Measurements from ENCODE around the gene CENPA.
A peak's percentile ranks its signal among the peaks of the same experiment; 100 is the strongest.
"Not testable (repeated sequence)": the region's sequence is repeated elsewhere in the genome, so short reads cannot be mapped to it uniquely, and the experiment has no call there.

CENPA gene

DNA sequence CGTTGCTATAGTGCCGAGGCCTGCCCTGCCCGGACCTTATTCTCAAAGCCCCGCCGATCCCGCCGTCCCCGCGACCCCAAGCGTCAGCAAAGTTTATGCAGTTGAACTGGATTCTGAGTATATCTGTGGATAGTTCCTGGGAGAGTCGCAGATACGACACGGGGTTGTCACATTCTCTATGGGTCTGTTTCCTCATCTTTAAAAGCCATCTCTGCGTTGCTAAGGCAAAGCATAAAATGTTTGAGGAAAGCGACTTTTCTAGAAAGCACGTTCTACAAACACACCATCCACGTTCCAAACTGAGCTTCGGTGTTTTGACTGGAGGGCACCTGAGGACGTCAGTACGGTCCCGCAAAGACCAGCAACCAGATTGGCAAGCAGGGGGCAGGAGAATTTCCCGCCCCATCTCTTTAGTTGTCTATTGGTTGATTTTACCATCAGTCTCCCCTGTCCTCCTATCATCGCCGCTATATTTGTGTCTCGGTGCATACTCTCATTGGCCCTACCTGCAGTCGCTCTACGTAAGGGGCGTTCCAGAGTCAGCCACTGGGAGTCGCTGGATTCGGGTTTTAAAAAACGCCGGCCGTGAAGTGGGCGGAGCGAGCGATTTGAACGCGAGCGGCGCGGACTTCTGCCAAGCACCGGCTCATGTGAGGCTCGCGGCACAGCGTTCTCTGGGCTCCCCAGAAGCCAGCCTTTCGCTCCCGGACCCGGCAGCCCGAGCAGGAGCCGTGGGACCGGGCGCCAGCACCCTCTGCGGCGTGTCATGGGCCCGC lies at the start of gene CENPA:
CENPA (plus strand) TSS at position 626 of the 776 bp plus-strand sequence; CDS start at position 767, 141 bp downstream.
- in situ Hi-C loops (cut with MboI; ENCODE audit: low pct_unique_long_range_greater_than_20kb, low sequenced_read_pairs), result no loop called here
- peak; percentile 100 for DNase-seq

DNA sequence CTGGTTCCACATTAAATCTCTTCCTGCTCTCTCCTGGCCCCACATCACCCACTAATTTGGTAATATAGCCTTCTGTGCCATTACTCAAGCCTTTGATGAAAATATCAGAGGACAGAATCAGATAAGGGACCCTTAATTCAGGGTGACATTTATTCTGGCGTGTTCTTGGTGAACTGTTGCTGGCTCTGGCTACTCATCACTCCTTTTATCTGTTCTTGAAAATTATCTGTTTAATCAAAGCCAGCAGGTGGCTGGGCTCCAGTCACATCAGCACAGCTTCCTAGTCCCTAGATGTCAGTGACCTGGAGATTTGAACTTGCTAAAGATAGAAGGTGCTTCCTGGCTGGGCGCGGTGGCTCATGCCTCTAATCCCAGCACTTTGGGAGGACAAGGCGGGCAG lies 48.6 kb upstream of the CENPA start:
- no peak for DNase-seq
- in situ Hi-C loops (cut with MboI; ENCODE audit: low pct_unique_long_range_greater_than_20kb, low sequenced_read_pairs), result no loop called here

DNA sequence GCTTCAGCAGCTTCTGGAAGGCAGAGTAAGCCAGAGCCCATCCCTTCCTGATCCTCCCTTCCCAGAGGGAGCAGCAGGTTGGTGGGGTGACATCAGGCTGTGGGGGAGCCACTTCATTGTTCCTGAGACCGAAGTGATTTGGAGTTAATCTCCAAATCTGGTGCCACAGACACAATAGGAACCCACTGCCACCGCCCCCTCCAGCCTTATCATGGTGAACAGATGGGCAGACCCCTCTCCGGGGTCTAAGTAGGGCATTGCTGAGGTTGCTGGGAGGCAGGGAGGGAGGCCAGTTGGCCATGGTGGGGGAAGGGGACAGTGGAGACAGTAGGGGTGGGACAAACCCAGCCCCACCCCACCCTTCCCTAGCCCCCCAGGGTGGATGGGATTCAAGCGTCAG lies 47.4 kb upstream of the CENPA start:
- no peak for DNase-seq
- in situ Hi-C loops (cut with MboI; ENCODE audit: low pct_unique_long_range_greater_than_20kb, low sequenced_read_pairs), result no loop called here

DNA sequence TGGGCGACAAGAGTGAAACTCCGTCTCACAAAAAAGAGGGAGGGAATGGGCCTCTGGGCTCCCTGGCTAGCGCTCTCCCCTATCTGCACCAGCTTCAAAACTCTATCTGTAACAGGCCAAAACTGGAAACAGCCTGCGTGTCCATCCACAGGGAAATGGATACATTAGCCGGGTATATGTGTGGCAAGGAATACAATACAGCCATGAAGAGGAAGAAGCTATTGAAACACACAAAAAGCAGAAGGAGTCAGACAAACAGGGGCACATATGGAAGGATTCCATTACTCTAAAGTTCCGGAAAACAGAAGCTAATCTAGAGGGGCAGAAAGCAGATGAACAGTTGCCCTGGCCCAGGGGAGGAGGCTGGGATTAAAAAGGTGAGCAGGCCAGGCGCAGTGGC lies 46.3 kb upstream of the CENPA start:
- no peak for DNase-seq
- in situ Hi-C loops (cut with MboI; ENCODE audit: low pct_unique_long_range_greater_than_20kb, low sequenced_read_pairs), result no loop called here

DNA sequence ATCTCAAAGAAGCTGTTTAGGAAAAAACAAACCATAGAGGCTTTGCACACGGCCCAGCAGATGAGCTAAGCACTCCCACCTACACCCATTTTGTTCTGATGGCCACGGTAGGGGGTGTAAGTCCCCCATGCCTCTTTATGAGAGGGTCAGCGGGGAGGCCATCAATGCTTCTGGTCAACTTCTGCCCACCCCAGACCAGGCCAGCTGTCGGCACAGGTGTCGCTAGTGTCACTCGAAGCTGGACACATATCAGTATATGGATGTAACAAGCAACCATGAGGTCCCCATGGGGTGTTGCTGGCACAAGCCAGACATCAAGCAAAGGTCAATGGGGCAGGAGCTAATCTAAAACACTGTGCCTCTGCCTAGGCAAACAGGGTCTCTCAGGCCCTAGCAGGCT lies 45.5 kb upstream of the CENPA start:
- in situ Hi-C loops (cut with MboI; ENCODE audit: low pct_unique_long_range_greater_than_20kb, low sequenced_read_pairs), result no loop called here
- DNase-seq, result no peak

DNA sequence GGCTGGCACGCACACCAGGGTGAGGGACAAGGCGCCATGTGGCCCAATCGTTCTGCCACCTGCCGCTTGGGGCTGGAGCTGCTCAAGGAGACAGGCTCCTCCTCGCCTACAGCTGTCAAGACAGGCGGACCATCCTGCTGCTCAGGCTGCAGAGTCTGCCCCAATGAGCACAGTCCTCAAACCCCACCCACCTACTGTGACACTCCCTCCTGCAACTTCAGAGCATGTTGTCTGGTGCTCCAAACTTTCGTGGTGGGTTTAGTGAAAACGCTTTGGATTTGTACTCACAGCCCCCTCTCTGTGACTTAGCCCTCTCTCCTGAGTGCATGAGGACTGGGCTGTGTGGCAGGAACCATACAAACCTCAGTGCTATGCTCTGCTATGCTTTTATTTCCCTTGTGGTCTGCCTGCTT lies 45.0 kb upstream of the CENPA start:
- DNase-seq, result peak; percentile 60
- in situ Hi-C loops (cut with MboI; ENCODE audit: low pct_unique_long_range_greater_than_20kb, low sequenced_read_pairs), result no loop called here

DNA sequence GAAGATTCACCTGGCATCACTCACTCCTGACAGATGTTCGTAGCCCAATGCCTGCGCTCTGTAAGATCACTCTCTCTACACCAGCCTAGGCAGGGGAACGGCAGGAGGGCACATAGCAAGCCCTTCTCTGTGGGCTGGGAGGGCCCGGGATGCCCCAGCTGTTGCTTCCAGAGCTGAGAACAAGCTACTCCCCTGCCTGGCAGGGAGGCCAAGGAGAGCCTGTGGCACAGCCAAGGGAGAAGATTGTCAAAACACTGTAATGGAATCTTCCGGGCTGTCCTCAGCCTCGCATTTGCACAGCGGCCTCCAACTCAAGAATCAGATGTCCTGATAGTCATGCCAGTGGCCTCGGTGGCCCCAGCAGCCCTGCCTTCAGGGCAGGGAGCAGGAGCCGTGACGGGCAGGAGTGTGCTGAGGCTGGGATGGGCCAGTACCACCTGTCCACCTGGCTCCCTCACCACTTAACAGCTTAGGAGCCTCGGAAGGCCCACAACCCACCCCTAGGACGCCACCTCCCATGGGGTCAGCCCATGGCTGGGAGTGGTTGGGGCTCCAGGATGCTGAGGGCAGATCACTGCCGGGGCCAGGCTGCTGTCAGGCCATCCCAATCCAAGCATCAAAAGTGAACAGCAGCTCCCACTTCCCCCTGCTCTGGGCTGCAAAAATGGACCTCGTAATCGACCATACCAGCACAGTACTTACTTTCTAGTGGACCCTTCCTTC lies 43.6 kb upstream of the CENPA start:
- in situ Hi-C loops (cut with MboI; ENCODE audit: low pct_unique_long_range_greater_than_20kb, low sequenced_read_pairs), result no loop called here
- DNase-seq, result no peak

DNA sequence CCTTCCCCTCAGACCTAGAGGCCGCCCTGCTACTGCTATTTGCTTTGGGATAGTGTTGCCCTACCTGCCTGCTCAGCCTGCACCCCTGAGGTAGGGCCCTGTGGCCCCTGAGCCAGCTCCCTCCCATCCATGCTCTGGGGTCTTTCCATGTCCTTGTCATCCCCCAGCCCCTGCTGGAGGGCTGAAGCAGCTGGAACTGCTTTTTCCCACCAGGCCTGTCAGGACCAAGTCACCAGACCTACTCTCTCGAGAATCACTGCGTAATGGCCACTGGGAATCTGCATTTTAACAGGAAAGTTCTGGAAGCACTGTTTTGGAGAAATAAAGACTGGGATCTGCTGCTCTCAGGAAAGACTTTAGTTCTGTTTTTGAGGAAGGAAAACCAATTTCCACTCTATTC lies 42.0 kb upstream of the CENPA start:
- in situ Hi-C loops (cut with MboI; ENCODE audit: low pct_unique_long_range_greater_than_20kb, low sequenced_read_pairs), result no loop called here
- DNase-seq, result no peak

DNA sequence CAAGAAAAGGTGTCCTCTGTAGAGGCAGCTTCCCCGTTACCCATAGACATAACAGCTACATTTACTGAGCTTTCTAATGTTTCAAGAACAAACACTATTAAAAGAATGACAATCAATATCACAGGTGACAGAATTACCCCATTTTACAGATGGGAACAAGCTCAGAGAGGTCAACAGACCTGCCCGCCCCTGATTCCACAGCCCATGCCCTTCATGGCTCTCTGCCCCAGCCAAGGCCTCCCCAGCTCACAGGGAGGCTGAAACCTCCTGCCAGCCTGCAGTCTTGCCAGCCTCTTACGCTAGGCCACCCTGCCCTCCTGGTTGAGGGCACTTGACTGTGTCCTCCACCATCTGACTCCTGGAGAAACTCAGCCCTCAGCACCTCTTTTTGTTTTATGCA lies 40.9 kb upstream of the CENPA start:
- in situ Hi-C loops (cut with MboI; ENCODE audit: low pct_unique_long_range_greater_than_20kb, low sequenced_read_pairs), result no loop called here
- DNase-seq, result no peak

DNA sequence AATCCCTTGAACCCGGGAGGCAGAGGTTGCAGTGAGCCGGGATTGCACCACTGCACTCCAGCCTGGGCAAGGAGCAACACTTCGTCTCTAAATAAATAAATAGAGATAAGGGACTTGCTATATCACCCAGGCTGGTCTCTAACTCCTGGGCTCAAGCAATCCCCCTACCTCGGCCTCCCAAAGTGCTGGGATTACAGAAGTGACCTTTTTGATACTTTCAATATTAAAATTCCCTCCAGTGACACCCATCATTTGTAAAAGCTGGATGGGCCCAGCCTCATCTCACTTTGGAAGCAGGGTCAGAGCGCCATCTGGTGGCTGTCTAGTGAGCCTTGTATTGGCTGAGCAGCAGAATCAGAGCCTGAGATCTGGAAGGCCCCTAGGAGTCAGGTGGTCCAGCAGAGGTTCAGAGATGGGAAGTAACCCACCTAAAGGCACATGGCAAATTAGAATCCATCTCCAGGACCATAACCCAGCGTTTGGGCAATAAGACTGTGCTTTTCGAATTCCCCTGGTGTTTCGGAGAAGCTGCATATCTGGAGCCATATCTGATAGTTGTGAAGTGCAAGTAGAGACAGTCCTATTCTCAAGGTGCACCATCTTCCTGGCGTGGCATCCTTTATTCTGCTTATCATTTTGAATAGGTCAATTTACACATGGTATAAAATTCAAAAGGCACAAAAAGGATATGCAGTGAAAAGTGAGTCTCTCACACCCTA lies 40.1 kb upstream of the CENPA start:
- peak; percentile 80 for DNase-seq
- in situ Hi-C loops (cut with MboI; ENCODE audit: low pct_unique_long_range_greater_than_20kb, low sequenced_read_pairs), result no loop called here

DNA sequence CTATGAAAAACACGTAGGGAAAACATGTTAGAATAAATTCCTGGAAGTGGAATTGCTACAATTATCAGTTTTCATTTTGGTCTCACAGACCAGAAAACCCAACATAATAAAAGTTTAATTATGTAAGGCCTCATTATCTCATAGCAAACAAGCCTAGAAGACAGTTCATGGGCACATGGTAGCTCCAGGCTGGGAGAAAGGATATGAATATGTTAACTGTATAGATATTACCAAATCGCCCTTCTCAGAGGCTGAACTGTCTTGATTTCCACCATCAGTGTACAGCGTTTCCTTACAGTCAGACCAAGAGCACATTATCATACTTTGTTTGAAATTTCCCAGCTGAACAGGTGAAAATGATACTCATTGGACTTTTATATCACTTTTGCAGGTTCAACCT lies 38.9 kb upstream of the CENPA start:
- no peak for DNase-seq
- in situ Hi-C loops (cut with MboI; ENCODE audit: low pct_unique_long_range_greater_than_20kb, low sequenced_read_pairs), result no loop called here

DNA sequence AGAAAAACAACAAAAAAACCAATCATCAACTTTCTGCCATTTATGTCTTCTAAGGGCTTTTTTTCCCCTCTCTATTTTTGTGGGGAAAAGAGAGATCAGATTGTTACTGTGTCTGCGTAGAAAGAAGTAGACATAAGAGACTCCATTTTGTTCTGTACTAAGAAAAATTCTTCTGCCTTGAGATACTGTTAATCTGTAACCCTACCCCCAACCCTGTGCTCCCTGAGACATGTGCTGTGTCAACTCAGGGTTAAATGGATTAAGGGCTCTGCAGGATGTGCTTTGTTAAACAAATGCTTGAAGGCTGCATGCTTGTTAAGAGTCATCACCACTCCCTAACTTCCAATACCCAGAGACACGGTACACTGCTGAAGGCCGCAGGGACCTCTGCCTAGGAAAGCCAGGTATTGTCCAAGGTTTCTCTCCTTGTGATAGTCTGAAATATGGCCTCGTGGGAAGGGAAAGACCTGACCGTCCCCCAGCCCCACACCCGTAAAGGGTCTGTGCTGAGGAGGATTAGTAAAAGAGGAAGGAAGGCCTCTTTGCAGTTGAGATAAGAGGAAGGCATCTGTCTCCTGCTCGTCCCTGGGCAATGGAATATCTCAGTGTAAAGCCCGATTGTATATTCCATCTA lies 36.0 kb upstream of the CENPA start:
- in situ Hi-C loops (cut with MboI; ENCODE audit: low pct_unique_long_range_greater_than_20kb, low sequenced_read_pairs), result not testable (repeated sequence)
- DNase-seq, result peak; percentile 73

DNA sequence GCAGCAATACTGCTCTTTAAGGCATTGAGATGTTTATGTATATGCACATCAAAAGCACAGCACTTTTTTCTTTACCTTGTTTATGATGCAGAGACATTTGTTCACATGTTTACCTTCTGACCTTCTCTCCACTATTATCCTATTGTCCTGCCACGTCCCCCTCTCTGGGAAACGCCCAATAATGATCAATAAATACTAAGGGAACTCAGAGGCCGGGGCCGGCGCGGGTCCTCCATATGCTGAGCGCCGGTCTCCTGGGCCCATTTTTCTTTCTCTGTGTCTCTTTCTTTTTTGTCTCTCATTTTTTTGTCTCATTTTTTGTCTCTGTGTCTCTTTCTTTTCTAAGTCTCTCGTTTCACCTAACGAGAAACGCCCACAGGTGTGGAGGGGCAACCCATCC lies 35.4 kb upstream of the CENPA start:
- DNase-seq; in situ Hi-C loops (cut with MboI; ENCODE audit: low pct_unique_long_range_greater_than_20kb, low sequenced_read_pairs): not testable (repeated sequence)

DNA sequence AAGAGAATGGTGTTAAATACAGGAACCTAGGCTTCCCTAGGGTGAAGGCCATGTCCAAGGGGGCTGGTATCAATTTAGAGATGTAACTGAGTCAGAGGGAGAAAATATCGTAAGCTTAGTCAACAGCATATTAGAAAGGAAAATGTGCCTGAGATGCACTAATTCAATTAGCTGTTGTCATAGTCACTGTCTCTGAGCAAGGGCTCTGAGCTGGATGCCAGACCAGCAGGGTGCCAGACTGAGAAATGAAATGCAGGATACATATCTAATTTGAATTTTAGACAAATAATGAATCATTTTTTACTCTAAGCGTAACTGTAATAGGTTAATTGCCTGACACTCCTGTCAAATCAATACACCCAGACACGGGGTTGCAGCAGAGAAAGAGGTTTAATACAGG lies 33.2 kb upstream of the CENPA start:
- no peak for DNase-seq
- in situ Hi-C loops (cut with MboI; ENCODE audit: low pct_unique_long_range_greater_than_20kb, low sequenced_read_pairs), result no loop called here

DNA sequence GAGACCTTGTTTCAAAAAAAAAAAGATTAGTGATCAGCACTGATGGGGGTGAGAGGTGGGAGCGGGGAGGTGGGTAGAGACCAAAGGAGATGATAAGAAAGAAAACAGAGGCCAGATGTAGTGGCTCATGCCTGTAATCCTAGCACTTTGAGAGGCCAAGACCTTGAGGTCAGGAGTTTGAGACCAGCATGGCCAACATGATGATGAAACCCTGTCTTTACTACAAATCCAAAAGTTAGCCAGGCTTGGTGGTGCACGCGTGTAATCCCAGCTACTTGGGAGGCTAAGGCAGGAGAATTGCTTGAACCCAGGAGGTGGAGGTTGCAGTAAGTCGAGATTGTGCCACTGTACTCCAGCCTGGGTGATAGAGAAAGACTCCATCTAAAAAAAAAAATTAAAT lies 31.3 kb upstream of the CENPA start:
- in situ Hi-C loops (cut with MboI; ENCODE audit: low pct_unique_long_range_greater_than_20kb, low sequenced_read_pairs), result no loop called here
- no peak for DNase-seq

DNA sequence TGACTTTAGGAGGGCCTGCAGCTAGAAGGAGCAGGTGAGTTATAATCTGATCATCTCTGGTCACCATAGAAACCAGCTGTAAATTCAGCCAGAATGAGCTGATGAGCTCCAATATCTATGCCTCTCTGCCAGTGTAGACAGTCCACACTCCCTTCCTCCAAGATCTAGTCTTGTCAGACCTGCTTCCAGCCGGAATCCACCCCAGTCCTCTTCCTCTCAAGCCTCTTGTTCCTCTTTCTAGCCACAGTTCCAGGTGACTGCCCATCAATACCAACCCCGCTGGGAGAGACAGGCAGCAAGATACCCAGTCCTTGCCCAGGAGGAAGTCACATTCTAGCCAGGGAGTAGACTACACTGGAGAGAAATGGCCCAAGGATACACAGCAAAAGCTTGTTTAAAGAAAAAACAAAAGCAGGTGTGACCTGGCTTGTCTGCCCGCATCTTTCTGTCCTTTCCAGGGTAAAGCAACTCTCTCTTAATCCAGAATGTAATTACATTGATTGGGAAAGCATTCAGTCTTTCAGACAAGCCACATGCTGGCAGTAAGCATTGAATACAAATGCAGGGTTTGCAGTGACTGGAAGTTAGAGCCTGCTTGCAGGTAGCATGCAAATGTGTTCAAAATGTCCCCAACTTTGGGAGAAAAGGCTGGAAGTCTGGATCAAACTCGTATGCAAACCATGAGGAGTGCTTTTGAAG lies 30.7 kb upstream of the CENPA start:
- peak; percentile 89 for DNase-seq
- in situ Hi-C loops (cut with MboI; ENCODE audit: low pct_unique_long_range_greater_than_20kb, low sequenced_read_pairs), result no loop called here

DNA sequence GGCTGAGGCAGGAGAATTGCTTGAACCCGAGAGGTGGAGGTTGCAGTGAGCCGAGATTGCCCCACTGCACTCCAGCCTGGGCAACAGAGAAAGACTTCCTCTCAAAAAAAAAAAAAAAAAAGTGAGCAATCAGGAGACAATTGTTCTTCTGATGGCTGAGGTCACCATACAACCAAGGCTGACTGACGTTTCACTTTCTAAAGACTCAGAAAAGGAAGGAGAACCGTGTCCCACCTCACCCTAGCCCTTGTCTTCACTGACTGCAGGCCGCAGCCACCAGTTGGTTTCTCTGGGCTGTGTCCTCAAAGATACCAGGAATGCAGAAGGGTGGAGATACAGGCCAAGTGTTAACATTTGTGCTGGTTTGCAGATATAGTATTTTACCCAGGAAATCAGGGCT lies 29.5 kb upstream of the CENPA start:
- in situ Hi-C loops (cut with MboI; ENCODE audit: low pct_unique_long_range_greater_than_20kb, low sequenced_read_pairs), result no loop called here

DNA sequence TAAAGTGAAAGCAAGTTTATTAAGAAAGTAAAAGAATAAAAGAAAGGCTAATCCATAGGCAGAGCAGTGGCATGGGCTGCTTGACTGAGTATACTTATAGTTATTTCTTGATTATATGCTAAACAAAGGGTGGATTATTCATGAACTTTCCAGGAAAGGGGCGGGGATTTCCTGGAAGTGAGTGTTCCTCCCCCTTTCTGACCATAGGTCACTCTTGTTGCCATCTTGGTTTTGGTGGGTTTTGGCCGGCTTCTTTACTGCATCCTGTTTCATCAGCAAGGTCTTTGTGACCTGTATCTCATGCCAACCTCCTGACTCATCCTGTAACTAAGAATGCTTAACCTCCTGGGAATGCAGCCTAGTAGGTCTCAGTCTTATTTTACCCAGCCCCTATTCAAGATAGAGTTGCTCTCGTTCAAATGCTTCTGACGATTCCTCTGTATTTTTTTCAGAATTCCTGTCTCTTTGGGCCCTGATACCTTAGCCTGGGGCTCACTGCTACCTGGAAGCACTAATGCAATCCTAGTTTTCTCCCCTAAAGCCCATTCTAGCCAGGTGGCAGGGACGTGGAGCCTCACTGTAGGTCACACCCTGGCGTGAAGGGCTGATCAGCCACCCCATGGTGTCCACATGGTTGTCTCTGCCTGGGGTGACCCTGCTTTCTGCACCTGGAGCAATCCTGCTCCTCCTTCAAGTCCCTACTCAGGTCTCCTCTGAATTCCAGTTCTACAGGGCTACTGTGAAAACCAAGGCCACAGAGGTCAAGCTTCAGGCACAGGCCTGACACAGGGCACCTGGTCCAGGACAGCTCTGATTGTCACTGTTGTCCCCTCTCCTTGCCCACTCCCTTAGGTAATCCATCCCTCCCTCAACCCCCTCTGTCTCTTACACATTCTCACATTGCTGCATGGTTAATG lies 27.7 kb upstream of the CENPA start:
- peak; percentile 61 for DNase-seq
- in situ Hi-C loops (cut with MboI; ENCODE audit: low pct_unique_long_range_greater_than_20kb, low sequenced_read_pairs), result no loop called here

More for the DNA sequence above, 29.5 kb upstream of the CENPA start:
- DNase-seq, result no peak
